Measurements from ENCODE around the gene COPS9. TPM values are rescaled to one million over a fixed set of nuclear protein-coding genes. Genes with fewer than 3 reads are reported as not detected.

Gene COPS9
- polyA plus RNA-seq, 1 donor (not counting 4 experiments of a cell fraction or from before 2014, with no cell fraction given), result 399 TPM

- Histone ChIP-seq H3K36me3 (ENCODE audit: control insufficient read depth in 2 of 2, extremely low read depth in 1 of 2, insufficient read depth in 2 of 2, low read length in 2 of 2) (no peaks in the 10 kb centered on the region), H3K27me3 (ENCODE audit: control insufficient read depth, extremely low read depth, insufficient read depth, low read length) (peaks cover 26% of the 10 kb centered on the region), H4K20me1 (ENCODE audit: control insufficient read depth, extremely low read depth, insufficient read depth, low read length) (peaks cover 2% of the 10 kb centered on the region), H3K9me1 (ENCODE audit: control insufficient read depth, extremely low read depth, insufficient read depth, low read length) (no peaks in the 10 kb centered on the region), H3K9ac (ENCODE audit: control insufficient read depth, extremely low read depth, insufficient read depth, low read length) (no peak overlapping the region), H3K27ac (ENCODE audit: control insufficient read depth, insufficient read depth, low read length) (no peak overlapping the region), H3K4me2 (ENCODE audit: control insufficient read depth, extremely low read depth, insufficient read depth, low read depth, low read length) (no peak overlapping the region), H3K9me3 (ENCODE audit: control insufficient read depth, low read depth, low read length) (no peaks in the 10 kb centered on the region), H3K4me1 (ENCODE audit: control insufficient read depth, extremely low read depth, insufficient read depth, low read length) (no peaks in the 10 kb centered on the region), H3K79me2 (ENCODE audit: control insufficient read depth, insufficient read depth, low read length) (no peaks in the 10 kb centered on the region), H3K4me3 (ENCODE audit: control insufficient read depth in 2 of 3, extremely low read depth in 1 of 3, insufficient read depth in 2 of 3, low read depth in 1 of 3, low read length in 3 of 3) (no peak overlapping the region), H2AFZ (ENCODE audit: control insufficient read depth, low read length) (no peak overlapping the region)
- no peak for FAIRE-seq
- no peak for DNase-seq (ENCODE audit: low read depth, low spot score)
- TF ChIP-seq EZH2 (IDR thresholded peaks at IDR 0.05; ENCODE audit: low read length), result no peak
- TF ChIP-seq CTCF (optimal IDR thresholded peaks at IDR 0.05 in 1 of 3, IDR thresholded peaks at IDR 0.05 in 1 of 3, conservative IDR thresholded peaks at IDR 0.05 in 1 of 3; ENCODE audit: extremely low read depth in 1 of 3, insufficient read depth in 2 of 3, low read length in 3 of 3), result no peak
- dilution Hi-C loops (cut with MboI; ENCODE audit: extremely low pct_ligation_motif_present, low sequenced_read_pairs), result no loop called here
Observed at GRCh38 chr2:240156435-240157146, 20.5 kb upstream of the COPS9 start.

GRCh38 chr2:240155745-240156390 is 19.8 kb upstream of the COPS9 start:
- Histone ChIP-seq H3K4me3 (ENCODE audit: control insufficient read depth in 2 of 3, extremely low read depth in 1 of 3, insufficient read depth in 2 of 3, low read depth in 1 of 3, low read length in 3 of 3) (no peak overlapping the region), H4K20me1 (ENCODE audit: control insufficient read depth, extremely low read depth, insufficient read depth, low read length) (peaks cover 2% of the 10 kb centered on the region), H3K27ac (ENCODE audit: control insufficient read depth, insufficient read depth, low read length) (no peak overlapping the region), H3K79me2 (ENCODE audit: control insufficient read depth, insufficient read depth, low read length) (no peaks in the 10 kb centered on the region), H3K9me3 (ENCODE audit: control insufficient read depth, low read depth, low read length) (no peaks in the 10 kb centered on the region), H2AFZ (ENCODE audit: control insufficient read depth, low read length) (no peak overlapping the region), H3K36me3 (ENCODE audit: control insufficient read depth in 2 of 2, extremely low read depth in 1 of 2, insufficient read depth in 2 of 2, low read length in 2 of 2) (no peaks in the 10 kb centered on the region), H3K9me1 (ENCODE audit: control insufficient read depth, extremely low read depth, insufficient read depth, low read length) (no peaks in the 10 kb centered on the region), H3K9ac (ENCODE audit: control insufficient read depth, extremely low read depth, insufficient read depth, low read length) (no peak overlapping the region), H3K4me2 (ENCODE audit: control insufficient read depth, extremely low read depth, insufficient read depth, low read depth, low read length) (no peak overlapping the region), H3K27me3 (ENCODE audit: control insufficient read depth, extremely low read depth, insufficient read depth, low read length) (peaks cover 30% of the 10 kb centered on the region), H3K4me1 (ENCODE audit: control insufficient read depth, extremely low read depth, insufficient read depth, low read length) (no peaks in the 10 kb centered on the region)
- dilution Hi-C loops (cut with MboI; ENCODE audit: extremely low pct_ligation_motif_present, low sequenced_read_pairs), result no loop called here
- FAIRE-seq (no peak), DNase-seq (ENCODE audit: low read depth, low spot score) (no peak)
- TF ChIP-seq CTCF (optimal IDR thresholded peaks at IDR 0.05 in 1 of 3, IDR thresholded peaks at IDR 0.05 in 1 of 3, conservative IDR thresholded peaks at IDR 0.05 in 1 of 3; ENCODE audit: extremely low read depth in 1 of 3, insufficient read depth in 2 of 3, low read length in 3 of 3), result no peak

Measured in keratinocyte (primary cell).